ENCODE measurements around the gene PSENEN.

- no peak for TF ChIP-seq POLR2A (IDR thresholded peaks at IDR 0.05; ENCODE audit: control extremely low read depth in 1 of 2, low read depth in 2 of 2, low read length in 2 of 2)
- TF ChIP-seq EP300 (IDR thresholded peaks at IDR 0.05; ENCODE audit: borderline replicate concordance in 1 of 2, low read depth in 2 of 2, low read length in 2 of 2) = no peak
- TF ChIP-seq, protein P1, sequence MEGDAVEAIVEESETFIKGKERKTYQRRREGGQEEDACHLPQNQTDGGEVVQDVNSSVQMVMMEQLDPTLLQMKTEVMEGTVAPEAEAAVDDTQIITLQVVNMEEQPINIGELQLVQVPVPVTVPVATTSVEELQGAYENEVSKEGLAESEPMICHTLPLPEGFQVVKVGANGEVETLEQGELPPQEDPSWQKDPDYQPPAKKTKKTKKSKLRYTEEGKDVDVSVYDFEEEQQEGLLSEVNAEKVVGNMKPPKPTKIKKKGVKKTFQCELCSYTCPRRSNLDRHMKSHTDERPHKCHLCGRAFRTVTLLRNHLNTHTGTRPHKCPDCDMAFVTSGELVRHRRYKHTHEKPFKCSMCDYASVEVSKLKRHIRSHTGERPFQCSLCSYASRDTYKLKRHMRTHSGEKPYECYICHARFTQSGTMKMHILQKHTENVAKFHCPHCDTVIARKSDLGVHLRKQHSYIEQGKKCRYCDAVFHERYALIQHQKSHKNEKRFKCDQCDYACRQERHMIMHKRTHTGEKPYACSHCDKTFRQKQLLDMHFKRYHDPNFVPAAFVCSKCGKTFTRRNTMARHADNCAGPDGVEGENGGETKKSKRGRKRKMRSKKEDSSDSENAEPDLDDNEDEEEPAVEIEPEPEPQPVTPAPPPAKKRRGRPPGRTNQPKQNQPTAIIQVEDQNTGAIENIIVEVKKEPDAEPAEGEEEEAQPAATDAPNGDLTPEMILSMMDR (IDR thresholded peaks at IDR 0.05; ENCODE audit: control extremely low read depth in 1 of 3, insufficient read depth in 1 of 3, low read depth in 1 of 3, low read length in 3 of 3) = no peak
- TF ChIP-seq TAF1 (IDR thresholded peaks at IDR 0.05; ENCODE audit: low read depth, low read length) = no peak
- no peak for TF ChIP-seq MAX (IDR thresholded peaks at IDR 0.05)
- TF ChIP-seq YY1 (IDR thresholded peaks at IDR 0.05; ENCODE audit: low read depth, low read length) = no peak
- TF ChIP-seq ZNF274 (IDR thresholded peaks at IDR 0.05; ENCODE audit: borderline replicate concordance, extremely low read depth, low read length) = no peak
- TF ChIP-seq EZH2 (IDR thresholded peaks at IDR 0.05; ENCODE audit: low read depth, low read length, severe bottlenecking) = peak; percentile 43
- no peak for TF ChIP-seq CREB1 (IDR thresholded peaks at IDR 0.05)
- TF ChIP-seq HDAC6 (IDR thresholded peaks at IDR 0.05; ENCODE audit: low read depth, low read length) = no peak
- TF ChIP-seq, protein P2, sequence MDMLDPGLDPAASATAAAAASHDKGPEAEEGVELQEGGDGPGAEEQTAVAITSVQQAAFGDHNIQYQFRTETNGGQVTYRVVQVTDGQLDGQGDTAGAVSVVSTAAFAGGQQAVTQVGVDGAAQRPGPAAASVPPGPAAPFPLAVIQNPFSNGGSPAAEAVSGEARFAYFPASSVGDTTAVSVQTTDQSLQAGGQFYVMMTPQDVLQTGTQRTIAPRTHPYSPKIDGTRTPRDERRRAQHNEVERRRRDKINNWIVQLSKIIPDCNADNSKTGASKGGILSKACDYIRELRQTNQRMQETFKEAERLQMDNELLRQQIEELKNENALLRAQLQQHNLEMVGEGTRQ (IDR thresholded peaks at IDR 0.05; ENCODE audit: low read length) = no peak
- TF ChIP-seq TCF12 (IDR thresholded peaks at IDR 0.05; ENCODE audit: low read depth, low read length) = no peak
- TF ChIP-seq PHF8 (conservative IDR thresholded peaks at IDR 0.05; ENCODE audit: low read depth, low read length) = no peak
Measured at GRCh38 chr19:35756377-35757230, 11.2 kb downstream of the PSENEN start, which contains the start of gene HSPB6.

Data from H1 (cell line).